HEK293 (cell line): Measurements from ENCODE around the gene PRKCQ.
A peak's percentile ranks its signal among the peaks of the same experiment; 100 is the strongest.

ENCODE experiments used
- CTCF ChIA-PET: fragments of 350-600 bp; formaldehyde crosslinking; extraction: SDS; loops from one replicate; lab custom pipeline; 2021; ENCODE audit warnings: antibody characterized with exemption; lab: Yijun Ruan, JAX
- POLR2A ChIA-PET: fragments of 300-600 bp; formaldehyde crosslinking; extraction: SDS; loops from one replicate; lab custom pipeline; 2020; ENCODE audit warnings: antibody characterized with exemption, inconsistent platforms; lab: Yijun Ruan, JAX
- H3K27ac ChIP-seq: fragments of 200-500 bp; sonication (Bioruptor generic); 2 replicates; pipeline ENCODE4 v1.5.1; 2014; ENCODE audit warnings: low read depth, low read length, control low read depth, inconsistent platforms; ENCODE audit errors: extremely low read depth
- H3K36me3 ChIP-seq, 2 experiments: fragments of 200-500 bp in 1 of 2; sonication (Bioruptor generic) in 1 of 2; 1 replicate in 1 of 2; 2 replicates in 1 of 2; pipeline ENCODE4 v1.5.1; 2014 to 2017; ENCODE audit warnings: inconsistent platforms in 2 of 2, low read length in 2 of 2; ENCODE audit not compliant: control insufficient read depth in 2 of 2, insufficient read depth in 1 of 2
- H3K4me1 ChIP-seq: fragments of 200-500 bp; sonication (Bioruptor generic); 2 replicates; pipeline ENCODE4 v1.5.1; 2014; ENCODE audit warnings: mild to moderate bottlenecking, low read length, inconsistent platforms; ENCODE audit not compliant: control insufficient read depth, insufficient read depth
- H3K4me3 ChIP-seq: 2 replicates; pipeline ENCODE4 v1.5.1; 2011; ENCODE audit warnings: low read depth, mild to moderate bottlenecking, control low read depth, low read length, moderate library complexity
- H3K9me3 ChIP-seq: fragments of 200-500 bp; sonication (Bioruptor generic); 2 replicates; pipeline ENCODE4 v1.5.1; 2014; ENCODE audit warnings: low read depth, low read length, inconsistent platforms; ENCODE audit not compliant: control insufficient read depth, insufficient read depth
- HIC1 ChIP-seq: fragments of 450-650 bp; formaldehyde crosslinking; IDR thresholded peaks from 2 replicates; pipeline ENCODE4 v1.5.1; 2016; ENCODE audit warnings: missing biosample characterization, missing genetic modification characterization
- HOXA7 ChIP-seq: sonication (generic); formaldehyde crosslinking; IDR thresholded peaks from 2 replicates; pipeline ENCODE4 v1.8.1; 2022; ENCODE audit warnings: missing genetic modification reagents, borderline replicate concordance
- MZF1 ChIP-seq: fragments of 450-650 bp; formaldehyde crosslinking; IDR thresholded peaks from 2 replicates; pipeline ENCODE4 v1.5.1; 2017; ENCODE audit warnings: missing biosample characterization, missing genetic modification characterization, borderline replicate concordance
- PRDM6 ChIP-seq: fragments of 450-650 bp; formaldehyde crosslinking; IDR thresholded peaks from 2 replicates; pipeline ENCODE4 v1.5.1; 2017; ENCODE audit warnings: missing biosample characterization, missing genetic modification characterization
- SALL2 ChIP-seq: fragments of 450-650 bp; formaldehyde crosslinking; IDR thresholded peaks from 2 replicates; pipeline ENCODE4 v1.5.0; 2017; ENCODE audit warnings: missing biosample characterization, mild to moderate bottlenecking, missing genetic modification characterization, borderline replicate concordance
- SCRT2 ChIP-seq: fragments of 450-650 bp; formaldehyde crosslinking; IDR thresholded peaks from 2 replicates; pipeline ENCODE4 v1.5.1; 2016; ENCODE audit warnings: missing biosample characterization, missing genetic modification characterization
- SP2 ChIP-seq: fragments of 450-650 bp; formaldehyde crosslinking; IDR thresholded peaks from 2 replicates; pipeline ENCODE4 v1.5.1; 2016; ENCODE audit warnings: missing biosample characterization, missing genetic modification characterization
- TRIM28 ChIP-seq: IDR thresholded peaks from 2 replicates; pipeline ENCODE4 v1.6.1; 2011; ENCODE audit warnings: low read length, control low read depth, borderline replicate concordance
- ZNF169 ChIP-seq: fragments of 450-650 bp; formaldehyde crosslinking; IDR thresholded peaks from 2 replicates; pipeline ENCODE4 v1.5.1; 2016; ENCODE audit warnings: missing biosample characterization, missing genetic modification characterization
- ZNF341 ChIP-seq: fragments of 450-650 bp; formaldehyde crosslinking; IDR thresholded peaks from 2 replicates; pipeline ENCODE4; 2016; ENCODE audit warnings: low read depth, missing biosample characterization, missing genetic modification characterization
- ZNF366 ChIP-seq: fragments of 450-650 bp; formaldehyde crosslinking; conservative IDR thresholded peaks from 2 replicates; pipeline ENCODE4 v1.5.1; 2016; ENCODE audit warnings: missing biosample characterization, missing genetic modification characterization
- ZNF394 ChIP-seq: fragments of 450-650 bp; formaldehyde crosslinking; IDR thresholded peaks from 2 replicates; pipeline ENCODE4 v1.5.1; 2016; ENCODE audit warnings: missing biosample characterization, missing genetic modification characterization, mild to moderate bottlenecking, moderate library complexity, borderline replicate concordance
- ZNF514 ChIP-seq: fragments of 450-650 bp; formaldehyde crosslinking; IDR thresholded peaks from 2 replicates; pipeline ENCODE4 v1.5.1; 2016; ENCODE audit warnings: missing biosample characterization, missing genetic modification characterization
- ZNF548 ChIP-seq: fragments of 450-650 bp; formaldehyde crosslinking; IDR thresholded peaks from 2 replicates; pipeline ENCODE4 v1.5.1; 2016; ENCODE audit warnings: missing biosample characterization, missing genetic modification characterization
- ZNF660 ChIP-seq: fragments of 450-650 bp; IDR thresholded peaks from 2 replicates; pipeline ENCODE4 v1.5.1; 2018; ENCODE audit warnings: missing biosample characterization, mild to moderate bottlenecking, missing genetic modification characterization
- ZNF792 ChIP-seq: fragments of 450-650 bp; formaldehyde crosslinking; IDR thresholded peaks from 2 replicates; pipeline ENCODE4 v1.5.1; 2016; ENCODE audit warnings: missing biosample characterization, missing genetic modification characterization
- TF ChIP-seq, protein P1 (sequence below): fragments of 450-650 bp; formaldehyde crosslinking; IDR thresholded peaks from 2 replicates; pipeline ENCODE4 v1.5.1; 2016; ENCODE audit warnings: missing biosample characterization, missing genetic modification characterization
- TF ChIP-seq, protein P2 (sequence below): fragments of 450-650 bp; formaldehyde crosslinking; IDR thresholded peaks from 2 replicates; pipeline ENCODE4 v1.5.1; 2017; ENCODE audit warnings: missing biosample characterization, missing genetic modification characterization
- TF ChIP-seq, protein P3 (sequence below): sonication (generic); formaldehyde crosslinking; IDR thresholded peaks from 2 replicates; pipeline ENCODE4 v1.8.1; 2022; ENCODE audit warnings: mild to moderate bottlenecking, moderate library complexity, missing genetic modification reagents

The PRKCQ gene

GRCh38 chr10:6621536-6621935, 41.5 kb upstream of the PRKCQ start (continued):
- TF ChIP-seq HIC1 (tag by site-specific recombination) (peak; percentile 72), PRDM6 (tag by site-specific recombination) (no peak), ZNF394 (tag by site-specific recombination) (peak; percentile 31; the same call in 1 of the 2 replicates), MZF1 (tag by site-specific recombination) (0 out of 2 replicates have a peak, but pooled peaks have one; percentile 27), ZNF366 (peak; percentile 74), SP2 (tag by site-specific recombination) (no peak), TRIM28 (peak; percentile 66; the same call in 1 of the 2 replicates), ZNF792 (tag by site-specific recombination) (no peak), ZNF660 (tag by site-specific recombination) (0 out of 2 replicates have a peak, but pooled peaks have one; percentile 35), ZNF548 (tag by site-specific recombination) (no peak), ZNF169 (tag by site-specific recombination) (no peak), ZNF341 (tag by site-specific recombination) (no peak), SALL2 (tag by site-specific recombination) (no peak), SCRT2 (tag by site-specific recombination) (no peak)
- TF ChIP-seq, protein P1, sequence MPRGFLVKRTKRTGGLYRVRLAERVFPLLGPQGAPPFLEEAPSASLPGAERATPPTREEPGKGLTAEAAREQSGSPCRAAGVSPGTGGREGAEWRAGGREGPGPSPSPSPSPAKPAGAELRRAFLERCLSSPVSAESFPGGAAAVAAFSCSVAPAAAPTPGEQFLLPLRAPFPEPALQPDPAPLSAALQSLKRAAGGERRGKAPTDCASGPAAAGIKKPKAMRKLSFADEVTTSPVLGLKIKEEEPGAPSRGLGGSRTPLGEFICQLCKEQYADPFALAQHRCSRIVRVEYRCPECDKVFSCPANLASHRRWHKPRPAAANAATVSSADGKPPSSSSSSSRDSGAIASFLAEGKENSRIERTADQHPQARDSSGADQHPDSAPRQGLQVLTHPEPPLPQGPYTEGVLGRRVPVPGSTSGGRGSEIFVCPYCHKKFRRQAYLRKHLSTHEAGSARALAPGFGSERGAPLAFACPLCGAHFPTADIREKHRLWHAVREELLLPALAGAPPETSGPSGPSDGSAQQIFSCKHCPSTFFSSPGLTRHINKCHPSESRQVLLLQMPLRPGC (tag by site-specific recombination): peak; percentile 49; the same call in 1 of the 2 replicates
- TF ChIP-seq, protein P2, sequence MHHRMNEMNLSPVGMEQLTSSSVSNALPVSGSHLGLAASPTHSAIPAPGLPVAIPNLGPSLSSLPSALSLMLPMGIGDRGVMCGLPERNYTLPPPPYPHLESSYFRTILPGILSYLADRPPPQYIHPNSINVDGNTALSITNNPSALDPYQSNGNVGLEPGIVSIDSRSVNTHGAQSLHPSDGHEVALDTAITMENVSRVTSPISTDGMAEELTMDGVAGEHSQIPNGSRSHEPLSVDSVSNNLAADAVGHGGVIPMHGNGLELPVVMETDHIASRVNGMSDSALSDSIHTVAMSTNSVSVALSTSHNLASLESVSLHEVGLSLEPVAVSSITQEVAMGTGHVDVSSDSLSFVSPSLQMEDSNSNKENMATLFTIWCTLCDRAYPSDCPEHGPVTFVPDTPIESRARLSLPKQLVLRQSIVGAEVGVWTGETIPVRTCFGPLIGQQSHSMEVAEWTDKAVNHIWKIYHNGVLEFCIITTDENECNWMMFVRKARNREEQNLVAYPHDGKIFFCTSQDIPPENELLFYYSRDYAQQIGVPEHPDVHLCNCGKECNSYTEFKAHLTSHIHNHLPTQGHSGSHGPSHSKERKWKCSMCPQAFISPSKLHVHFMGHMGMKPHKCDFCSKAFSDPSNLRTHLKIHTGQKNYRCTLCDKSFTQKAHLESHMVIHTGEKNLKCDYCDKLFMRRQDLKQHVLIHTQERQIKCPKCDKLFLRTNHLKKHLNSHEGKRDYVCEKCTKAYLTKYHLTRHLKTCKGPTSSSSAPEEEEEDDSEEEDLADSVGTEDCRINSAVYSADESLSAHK (tag by site-specific recombination): no peak
- TF ChIP-seq, all 188 proteins: peak for 11

- ChIA-PET POLR2A (no interaction called here), CTCF (no interaction called here)
- TF ChIP-seq ZNF514 (tag by site-specific recombination) (no peak), HOXA7 (CRISPR knock-in tag) (no peak), ZNF660 (tag by site-specific recombination) (no peak)
- TF ChIP-seq, protein P3, sequence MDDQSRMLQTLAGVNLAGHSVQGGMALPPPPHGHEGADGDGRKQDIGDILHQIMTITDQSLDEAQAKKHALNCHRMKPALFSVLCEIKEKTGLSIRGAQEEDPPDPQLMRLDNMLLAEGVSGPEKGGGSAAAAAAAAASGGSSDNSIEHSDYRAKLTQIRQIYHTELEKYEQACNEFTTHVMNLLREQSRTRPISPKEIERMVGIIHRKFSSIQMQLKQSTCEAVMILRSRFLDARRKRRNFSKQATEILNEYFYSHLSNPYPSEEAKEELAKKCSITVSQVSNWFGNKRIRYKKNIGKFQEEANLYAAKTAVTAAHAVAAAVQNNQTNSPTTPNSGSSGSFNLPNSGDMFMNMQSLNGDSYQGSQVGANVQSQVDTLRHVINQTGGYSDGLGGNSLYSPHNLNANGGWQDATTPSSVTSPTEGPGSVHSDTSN: no peak
- H3K4me1 ChIP-seq: peaks cover 5% of the 10 kb centered on the region; the same call in 1 of the 2 replicates
- H3K9me3 ChIP-seq: no peaks in the 10 kb centered on the region
- no peak overlapping the region for H3K4me3 ChIP-seq
- H3K27ac ChIP-seq: no peak overlapping the region
- H3K36me3 ChIP-seq: no peaks in the 10 kb centered on the region
Measured at GRCh38 chr10:6619660-6620059, 39.6 kb upstream of the PRKCQ start.
